Stimulated activated CD4-positive, alpha-beta T cell treated with anti-CD3 and anti-CD28 coated beads, Interleukin-4, amount 100 ng/mL, for 48 hours (primary cell): ENCODE data around the gene SLC49A3.
"Not testable (repeated sequence)": the region's sequence is repeated elsewhere in the genome, so short reads cannot be mapped to it uniquely, and the experiment has no call there.

Experiments used
- DNase-seq, 2 donors: peaks; one replicate each; pipeline ENCODE4 v3.0.0-alpha.2; 2020; ENCODE audit warnings: low read depth in 2 of 2

The SLC49A3 gene

GRCh38 chr4:688854-689681 lies at the start of gene SLC49A3:
TSS of gene SLC49A3 (minus strand) at chr4:689151. CDS start at chr4:689127, 24 bp downstream.
- DNase-seq = no peak

- DNase-seq = not testable (repeated sequence)
Measured at GRCh38 chr4:736561-736960, 47.6 kb upstream of the SLC49A3 start.

GRCh38 chr4:735583-735982 lies 46.6 kb upstream of the SLC49A3 start:
- no peak for DNase-seq

GRCh38 chr4:734951-735350 lies 46.0 kb upstream of the SLC49A3 start:
- no peak for DNase-seq

GRCh38 chr4:734075-734474 lies 45.1 kb upstream of the SLC49A3 start:
- no peak for DNase-seq

GRCh38 chr4:733631-733980 lies 44.7 kb upstream of the SLC49A3 start:
- DNase-seq = no peak

GRCh38 chr4:732911-733630 lies 44.1 kb upstream of the SLC49A3 start:
- no peak for DNase-seq

- no peak for DNase-seq
Measured at GRCh38 chr4:732486-732885, 43.5 kb upstream of the SLC49A3 start.

- DNase-seq = not testable (repeated sequence)
Measured at GRCh38 chr4:731954-732353, 43.0 kb upstream of the SLC49A3 start.

- not testable (repeated sequence) for DNase-seq
Measured at GRCh38 chr4:730946-731904, 42.3 kb upstream of the SLC49A3 start.

GRCh38 chr4:730511-730910 lies 41.6 kb upstream of the SLC49A3 start:
- DNase-seq = no peak

GRCh38 chr4:729336-730315 lies 40.7 kb upstream of the SLC49A3 start:
- DNase-seq = no peak

- no peak for DNase-seq
Measured at GRCh38 chr4:727576-727975, 38.6 kb upstream of the SLC49A3 start.

GRCh38 chr4:726838-727237 lies 37.9 kb upstream of the SLC49A3 start:
- DNase-seq = no peak

- DNase-seq = no peak
Measured at GRCh38 chr4:726235-726787, 37.4 kb upstream of the SLC49A3 start.

GRCh38 chr4:725391-726234 lies 36.7 kb upstream of the SLC49A3 start:
- no peak for DNase-seq

GRCh38 chr4:723751-724530 lies 35.0 kb upstream of the SLC49A3 start:
- no peak for DNase-seq

GRCh38 chr4:722851-723360 lies 34.0 kb upstream of the SLC49A3 start:
- DNase-seq = no peak
